Forelimb muscle (tissue), 1 donor: Measurements from ENCODE around the gene IL10RB. TPM values are rescaled to one million over a fixed set of nuclear protein-coding genes. Genes with fewer than 3 reads are reported as not detected.

Experiments
- DNase-seq: peaks from one replicate; pipeline ENCODE4 v3.0.0-alpha.2; 2013; ENCODE audit warnings: low read depth
- polyA plus RNA-seq: library from polyadenylated mRNA; unstranded; fragments of 120-200 nt; gene quantifications from one replicate; pipeline ENCODE4 v1.2.1, GENCODE V29; 2013; ENCODE audit not compliant: insufficient read length

IL10RB gene
- polyA plus RNA-seq, 1 donor, result 16.4 TPM

- DNase-seq, result no peak
Observed at GRCh38 chr21:33266789-33267135, 595 bp downstream of the IL10RB start.

DNA sequence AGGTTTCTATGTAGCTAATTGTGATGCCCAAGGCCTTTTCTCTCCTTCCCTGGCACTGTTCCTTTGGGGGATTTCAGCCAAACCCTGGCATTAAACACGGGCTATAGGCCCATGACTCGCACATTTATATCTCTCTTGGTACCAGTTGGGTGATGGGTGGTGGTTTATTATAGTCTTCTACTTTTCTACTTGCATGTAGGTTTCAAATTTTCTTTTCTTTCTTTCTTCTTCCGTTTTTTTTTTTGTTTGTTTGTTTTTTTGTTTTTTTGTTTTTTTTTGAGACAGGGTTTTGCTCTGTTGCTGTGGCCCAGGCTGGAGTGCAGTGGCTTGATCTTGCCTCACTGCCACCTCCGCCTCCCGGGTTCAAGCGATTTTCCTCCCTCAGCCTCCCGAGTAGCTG lies 1.1 kb downstream of the IL10RB start:
- no peak for DNase-seq

DNA sequence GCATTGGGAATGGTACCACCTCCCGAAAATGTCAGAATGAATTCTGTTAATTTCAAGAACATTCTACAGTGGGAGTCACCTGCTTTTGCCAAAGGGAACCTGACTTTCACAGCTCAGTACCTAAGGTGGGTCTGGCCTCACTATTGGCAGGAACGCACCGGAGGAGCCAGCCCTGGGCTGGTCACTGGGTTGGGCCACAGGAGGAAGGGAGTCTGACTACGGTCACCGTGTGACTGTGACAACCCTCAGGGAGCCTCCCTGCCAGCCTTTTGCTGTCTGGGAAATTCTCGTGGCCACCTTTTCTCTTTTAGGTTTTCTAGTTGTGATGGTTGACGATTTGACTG lies 2.2 kb downstream of the IL10RB start:
- no peak for DNase-seq

- DNase-seq, result no peak
Observed at GRCh38 chr21:33268737-33269441, 2.7 kb downstream of the IL10RB start.

GRCh38 chr21:33270986-33271385 lies 4.8 kb downstream of the IL10RB start:
- no peak for DNase-seq

DNA sequence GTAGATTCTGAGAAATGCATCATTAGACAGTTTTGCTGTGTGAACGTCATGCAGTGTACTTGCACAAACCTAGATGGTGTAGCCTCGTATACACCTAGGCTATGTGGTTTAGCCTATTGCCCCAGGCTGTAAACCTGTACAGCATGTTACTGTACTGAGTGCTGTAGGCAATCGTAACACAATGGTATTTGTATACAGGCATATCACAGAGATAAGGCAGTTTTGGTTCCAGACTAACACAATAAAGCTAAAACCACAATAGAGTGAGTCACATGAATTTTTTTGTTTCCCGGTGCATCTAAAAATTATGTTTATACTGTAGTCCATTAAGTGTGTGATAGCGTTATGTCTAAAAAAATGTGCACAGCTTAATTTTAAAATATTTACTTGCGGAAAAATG lies 6.9 kb downstream of the IL10RB start:
- no peak for DNase-seq

DNA sequence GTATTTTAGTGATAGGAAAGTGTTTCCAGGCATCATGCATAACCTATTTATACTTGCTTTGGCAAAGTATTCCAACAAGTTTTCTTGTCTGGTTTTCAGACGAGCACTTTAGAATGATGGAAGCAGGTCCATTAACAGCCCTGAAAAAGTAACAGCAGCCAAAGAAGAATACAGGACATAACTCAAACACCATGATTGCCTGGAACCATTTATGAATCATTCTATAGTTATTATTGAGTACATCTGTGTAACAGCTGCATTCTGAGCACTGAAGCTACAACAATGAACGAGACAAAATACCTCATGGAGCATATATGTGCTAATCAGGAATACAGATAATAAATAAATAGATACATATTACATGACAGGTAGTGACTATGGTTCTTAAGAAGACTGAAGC lies 12.6 kb downstream of the IL10RB start:
- no peak for DNase-seq

- no peak for DNase-seq
Observed at GRCh38 chr21:33279330-33279820, 13.2 kb downstream of the IL10RB start.

GRCh38 chr21:33281096-33281652 lies 15.0 kb downstream of the IL10RB start:
- no peak for DNase-seq

- DNase-seq, result no peak
Observed at GRCh38 chr21:33283203-33283602, 17.0 kb downstream of the IL10RB start.

DNA sequence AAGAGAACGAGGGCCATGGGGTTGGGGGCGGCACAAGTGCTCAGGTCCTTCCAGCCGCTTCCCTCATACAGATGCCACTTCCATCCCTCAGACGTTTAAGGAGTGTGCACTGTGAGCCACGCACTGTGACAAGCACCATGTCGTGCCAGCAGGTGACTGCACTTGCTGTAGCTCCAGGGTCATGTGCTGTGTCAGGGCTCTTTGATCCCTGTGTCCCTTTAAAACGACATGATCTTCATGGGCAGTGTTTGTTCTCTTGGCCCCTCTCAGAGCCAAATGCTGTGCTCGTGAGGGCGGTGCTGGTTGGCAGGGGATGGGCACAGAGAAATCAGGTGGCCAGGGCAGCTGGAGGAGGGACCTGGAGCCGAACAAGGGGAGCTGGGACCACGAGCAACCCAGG lies 19.9 kb downstream of the IL10RB start:
- no peak for DNase-seq

GRCh38 chr21:33286600-33287456 lies 20.7 kb downstream of the IL10RB start:
- DNase-seq, result no peak

GRCh38 chr21:33289199-33289819 lies 23.1 kb downstream of the IL10RB start:
- no peak for DNase-seq

DNA sequence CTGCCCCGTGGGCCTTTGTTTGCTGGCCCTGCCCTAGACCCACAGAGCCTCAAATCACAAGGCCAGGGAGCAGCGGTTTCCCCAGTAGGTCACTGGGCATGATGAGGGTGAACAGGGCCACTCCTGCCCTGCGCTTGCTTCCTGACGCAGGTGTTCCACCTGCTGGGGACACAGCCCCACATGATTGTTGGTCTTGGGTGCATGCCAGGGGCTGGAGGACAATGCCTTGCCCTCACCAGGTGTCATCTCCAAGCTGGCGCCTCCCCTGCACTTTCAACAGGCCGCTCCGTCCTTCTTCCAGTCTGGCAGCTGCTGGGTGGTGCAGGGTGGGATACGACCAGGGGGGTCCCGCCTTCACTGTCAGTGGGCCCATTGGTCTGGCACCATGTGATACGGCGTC lies 24.3 kb downstream of the IL10RB start:
- no peak for DNase-seq

DNA sequence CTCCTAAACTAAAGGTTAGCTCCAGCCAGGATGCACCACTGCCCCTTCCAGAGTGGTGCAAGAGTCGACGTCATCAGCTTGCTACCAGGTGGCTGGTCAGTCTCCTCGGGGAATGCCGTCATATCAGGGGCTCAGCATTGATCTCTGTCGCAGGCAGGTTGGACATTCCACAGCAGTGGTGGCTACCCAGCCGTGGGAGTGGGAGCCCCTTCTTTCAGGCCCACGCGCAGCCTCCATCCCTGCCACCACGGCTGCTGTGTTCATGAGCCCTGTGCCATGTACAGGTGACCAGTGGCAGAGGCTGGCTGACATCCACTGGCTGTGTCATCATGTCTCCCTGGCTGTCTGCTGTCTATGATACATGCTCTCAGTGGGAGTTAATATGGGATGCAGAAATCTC lies 25.5 kb downstream of the IL10RB start:
- no peak for DNase-seq

DNA sequence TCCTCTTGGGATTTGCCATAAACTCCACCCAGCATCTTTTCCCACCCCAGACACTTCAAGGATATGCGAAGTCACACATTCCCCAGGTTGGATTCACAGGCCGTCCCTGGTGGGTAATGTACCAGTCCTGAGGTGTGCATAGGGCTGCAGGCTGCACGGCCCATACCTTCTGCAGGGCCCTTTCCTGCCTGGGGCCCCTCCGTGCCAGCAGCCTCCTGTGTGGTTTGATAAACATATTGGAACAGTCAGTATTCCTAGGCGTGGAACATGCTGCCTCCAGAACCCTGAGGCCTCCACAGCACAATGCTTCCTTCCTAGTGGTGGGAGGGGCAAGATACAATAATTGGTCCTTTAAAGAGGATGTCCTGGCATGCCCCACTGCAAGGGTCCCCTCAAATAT lies 26.6 kb downstream of the IL10RB start:
- DNase-seq, result no peak

GRCh38 chr21:33293136-33293535 lies 27.0 kb downstream of the IL10RB start:
- no peak for DNase-seq

DNA sequence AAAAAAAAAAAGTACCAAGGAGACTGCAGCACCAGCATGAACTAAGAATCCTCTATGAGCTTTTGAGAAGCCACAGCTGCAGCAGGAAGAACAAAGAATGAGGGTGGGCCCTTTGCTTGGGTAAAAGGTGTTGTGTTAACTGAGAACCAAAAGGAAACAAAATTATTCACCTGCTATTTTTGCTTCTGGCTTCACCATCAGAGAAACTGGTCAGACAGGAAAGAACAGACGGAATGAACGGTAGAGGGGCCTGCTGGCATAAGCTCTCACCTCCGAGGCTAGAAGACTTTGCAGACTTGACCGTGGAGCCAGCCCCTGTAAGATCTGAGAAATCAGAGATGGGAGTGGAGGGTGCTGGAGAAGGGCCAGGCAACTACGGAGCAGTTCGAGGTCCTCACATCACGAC lies 27.6 kb downstream of the IL10RB start:
- no peak for DNase-seq

DNA sequence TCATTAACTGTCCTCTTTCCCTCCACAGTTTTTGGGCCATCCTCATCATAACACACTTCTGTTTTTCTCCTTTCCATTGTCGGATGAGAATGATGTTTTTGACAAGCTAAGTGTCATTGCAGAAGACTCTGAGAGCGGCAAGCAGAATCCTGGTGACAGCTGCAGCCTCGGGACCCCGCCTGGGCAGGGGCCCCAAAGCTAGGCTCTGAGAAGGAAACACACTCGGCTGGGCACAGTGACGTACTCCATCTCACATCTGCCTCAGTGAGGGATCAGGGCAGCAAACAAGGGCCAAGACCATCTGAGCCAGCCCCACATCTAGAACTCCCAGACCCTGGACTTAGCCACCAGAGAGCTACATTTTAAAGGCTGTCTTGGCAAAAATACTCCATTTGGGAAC lies 30.0 kb downstream of the IL10RB start:
- DNase-seq, result no peak

GRCh38 chr21:33299181-33299752 lies 33.1 kb downstream of the IL10RB start:
- DNase-seq, result no peak

- DNase-seq, result no peak
Observed at GRCh38 chr21:33300701-33301631, 34.8 kb downstream of the IL10RB start.
